ENCODE data around the gene DNASE1. TPM values are rescaled to one million over a fixed set of nuclear protein-coding genes. Genes with fewer than 3 reads are reported as not detected.
A peak's percentile ranks its signal among the peaks of the same experiment; 100 is the strongest.

Gene DNASE1
- total RNA-seq, 6 donors from 2014 or later, result 6.4 to 34.6 (median 18.7) TPM

DNA sequence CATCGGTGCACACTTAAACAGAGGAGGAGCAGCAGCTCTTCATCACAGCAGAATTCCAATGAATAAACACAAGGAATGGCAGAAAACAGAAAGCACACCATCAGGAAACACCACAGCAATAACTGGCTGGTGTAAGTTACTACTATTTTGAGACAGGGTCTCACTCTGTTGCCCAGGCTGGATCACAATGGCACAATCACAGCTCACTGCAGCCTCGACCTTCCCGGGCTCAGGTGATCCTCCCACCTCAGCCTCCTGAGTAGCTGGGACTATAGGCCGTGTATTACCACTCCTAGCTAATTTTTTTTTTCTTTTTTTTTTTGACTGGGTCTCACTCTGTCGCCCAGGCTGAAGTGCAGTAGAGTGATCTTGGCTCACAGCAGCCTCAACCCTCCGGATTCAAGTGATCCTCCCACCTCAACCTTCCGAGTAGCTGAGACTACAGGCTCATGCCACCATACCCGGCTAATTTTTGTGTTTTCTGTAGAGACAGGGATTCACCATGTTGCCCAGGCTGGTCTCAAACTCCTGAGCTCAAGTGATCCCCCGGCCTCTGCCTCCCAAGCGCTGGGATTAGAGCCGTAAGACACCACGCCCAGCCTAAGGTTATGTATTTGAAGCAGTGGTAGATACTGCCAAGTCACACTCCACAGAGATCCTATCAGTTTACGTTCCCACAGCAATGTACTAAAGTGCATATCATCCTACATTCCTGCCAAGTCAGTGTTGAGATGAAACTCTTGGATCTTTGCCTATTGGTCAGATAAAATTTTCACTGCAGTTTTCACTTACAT is 42.1 kb downstream of the DNASE1 start:
- WGBS, 2 donors, result 79 to 81% methylated on average over 13 of the region's 13 CpGs
- DNase-seq, result no peak
- peaks cover 0 to 1% (median 0%) of the 10 kb centered on the region in 4 donors for H3K4me1 ChIP-seq
- no peaks in the 10 kb centered on the region for H3K9me3 ChIP-seq
- H3K27ac ChIP-seq, result no peak overlapping the region
- ATAC-seq (ENCODE audit: low FRiP score in 2 of 2), result peak in 1 of 2 donors; percentile 66
- H3K4me3 ChIP-seq, result no peak overlapping the region
- no peaks in the 10 kb centered on the region for H3K27me3 ChIP-seq
- TF ChIP-seq, protein P1, sequence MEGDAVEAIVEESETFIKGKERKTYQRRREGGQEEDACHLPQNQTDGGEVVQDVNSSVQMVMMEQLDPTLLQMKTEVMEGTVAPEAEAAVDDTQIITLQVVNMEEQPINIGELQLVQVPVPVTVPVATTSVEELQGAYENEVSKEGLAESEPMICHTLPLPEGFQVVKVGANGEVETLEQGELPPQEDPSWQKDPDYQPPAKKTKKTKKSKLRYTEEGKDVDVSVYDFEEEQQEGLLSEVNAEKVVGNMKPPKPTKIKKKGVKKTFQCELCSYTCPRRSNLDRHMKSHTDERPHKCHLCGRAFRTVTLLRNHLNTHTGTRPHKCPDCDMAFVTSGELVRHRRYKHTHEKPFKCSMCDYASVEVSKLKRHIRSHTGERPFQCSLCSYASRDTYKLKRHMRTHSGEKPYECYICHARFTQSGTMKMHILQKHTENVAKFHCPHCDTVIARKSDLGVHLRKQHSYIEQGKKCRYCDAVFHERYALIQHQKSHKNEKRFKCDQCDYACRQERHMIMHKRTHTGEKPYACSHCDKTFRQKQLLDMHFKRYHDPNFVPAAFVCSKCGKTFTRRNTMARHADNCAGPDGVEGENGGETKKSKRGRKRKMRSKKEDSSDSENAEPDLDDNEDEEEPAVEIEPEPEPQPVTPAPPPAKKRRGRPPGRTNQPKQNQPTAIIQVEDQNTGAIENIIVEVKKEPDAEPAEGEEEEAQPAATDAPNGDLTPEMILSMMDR (IDR thresholded peaks at IDR 0.05), result no peak
- TF ChIP-seq EP300 (IDR thresholded peaks at IDR 0.05), result no peak
- TF ChIP-seq POLR2A (IDR thresholded peaks at IDR 0.05), result no peak
- TF ChIP-seq POLR2AphosphoS5 (IDR thresholded peaks at IDR 0.05), result no peak
- no peaks in the 10 kb centered on the region for H3K36me3 ChIP-seq

DNA sequence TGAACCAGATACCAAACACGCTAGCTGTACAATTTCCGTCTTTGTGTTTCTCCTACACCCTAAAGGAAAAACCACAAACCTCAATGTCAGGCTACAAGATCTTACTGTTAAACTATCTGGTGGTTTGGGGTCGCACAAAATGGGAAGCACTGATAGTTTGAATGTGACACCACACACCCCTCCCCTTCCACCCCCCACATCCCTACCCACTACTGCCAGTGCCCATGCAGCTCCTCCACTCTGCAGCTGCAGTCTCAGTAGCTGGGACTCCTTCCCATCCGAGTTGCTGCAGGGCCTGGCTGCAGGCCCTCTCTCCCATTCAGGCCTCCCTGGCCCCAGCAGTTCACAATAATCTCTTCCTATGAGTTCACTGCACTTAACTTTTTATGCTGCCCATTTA is 44.5 kb downstream of the DNASE1 start:
- WGBS, 2 donors, result 75 to 76% methylated on average over 4 of the region's 4 CpGs
- no peaks in the 10 kb centered on the region for H3K27me3 ChIP-seq
- DNase-seq, result no peak
- no peaks in the 10 kb centered on the region for H3K4me1 ChIP-seq
- no peaks in the 10 kb centered on the region for H3K9me3 ChIP-seq
- peaks cover 0 to 4% (median 0%) of the 10 kb centered on the region in 4 donors for H3K36me3 ChIP-seq
- ATAC-seq (ENCODE audit: low FRiP score in 2 of 2), result no peak
- no peak overlapping the region for H3K4me3 ChIP-seq
- no peak overlapping the region for H3K27ac ChIP-seq
- TF ChIP-seq POLR2AphosphoS5 (IDR thresholded peaks at IDR 0.05) (no peak), EP300 (IDR thresholded peaks at IDR 0.05) (no peak), POLR2A (IDR thresholded peaks at IDR 0.05) (no peak)
- TF ChIP-seq, protein P1 (IDR thresholded peaks at IDR 0.05), result no peak

DNA sequence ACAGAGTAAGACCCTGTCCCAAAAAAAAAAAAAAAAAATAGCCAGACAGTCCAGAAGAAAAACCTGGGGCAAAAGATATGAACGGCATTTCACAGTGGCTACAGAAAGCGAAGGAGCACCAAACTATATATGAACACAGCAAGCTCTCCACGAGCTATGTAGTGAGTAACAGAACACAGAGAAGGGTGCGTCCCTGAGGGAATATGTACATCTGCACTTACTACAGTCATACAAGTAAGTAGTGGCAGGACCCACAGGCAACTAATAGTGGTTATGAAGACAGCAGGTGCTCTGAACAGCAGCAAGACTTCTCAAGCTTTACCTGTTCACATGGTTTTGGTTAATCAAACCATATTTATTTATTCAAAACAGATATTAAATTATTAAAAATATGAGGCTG is 47.0 kb downstream of the DNASE1 start:
- Histone ChIP-seq H3K36me3 (peaks cover 0 to 4% (median 0%) of the 10 kb centered on the region in 4 donors), H3K4me3 (no peak overlapping the region), H3K27ac (no peak overlapping the region), H3K9me3 (no peaks in the 10 kb centered on the region), H3K27me3 (no peaks in the 10 kb centered on the region), H3K4me1 (no peaks in the 10 kb centered on the region)
- TF ChIP-seq, protein P1 (IDR thresholded peaks at IDR 0.05), result no peak
- no peak for TF ChIP-seq POLR2A (IDR thresholded peaks at IDR 0.05)
- no peak for TF ChIP-seq EP300 (IDR thresholded peaks at IDR 0.05)
- TF ChIP-seq POLR2AphosphoS5 (IDR thresholded peaks at IDR 0.05), result no peak
- ATAC-seq (ENCODE audit: low FRiP score in 2 of 2), result no peak
- DNase-seq, result no peak
- WGBS, 2 donors, result 90 to 96% methylated on average over 4 of the region's 4 CpGs

DNA sequence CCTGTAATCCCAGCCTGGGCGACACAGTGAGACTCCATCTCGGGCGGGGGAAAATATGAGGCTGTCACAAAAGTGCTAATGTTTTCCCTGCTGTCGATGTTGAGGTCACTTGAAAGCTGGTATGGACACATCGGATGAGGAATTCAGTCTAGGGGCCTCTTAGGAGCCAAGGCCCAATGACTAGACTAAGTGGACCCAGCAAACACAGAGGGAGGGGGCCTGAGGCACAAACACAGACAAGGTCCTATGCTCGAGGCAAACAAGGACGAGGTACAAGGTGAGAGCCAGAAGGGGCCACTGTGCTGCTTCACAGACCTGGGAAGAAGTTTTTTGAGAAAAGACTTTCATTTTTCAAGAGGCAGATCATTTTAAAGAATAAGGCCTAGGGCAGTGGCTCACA is 47.6 kb downstream of the DNASE1 start:
- Histone ChIP-seq H3K4me3 (no peak overlapping the region), H3K4me1 (no peaks in the 10 kb centered on the region), H3K36me3 (peaks cover 0 to 4% (median 0%) of the 10 kb centered on the region in 4 donors), H3K27ac (no peak overlapping the region), H3K9me3 (no peaks in the 10 kb centered on the region), H3K27me3 (no peaks in the 10 kb centered on the region)
- DNase-seq (no peak), ATAC-seq (ENCODE audit: low FRiP score in 2 of 2) (no peak)
- WGBS, 2 donors, result 94 to 97% methylated on average over 7 of the region's 7 CpGs
- no peak for TF ChIP-seq EP300 (IDR thresholded peaks at IDR 0.05)
- no peak for TF ChIP-seq POLR2A (IDR thresholded peaks at IDR 0.05)
- TF ChIP-seq, protein P1 (IDR thresholded peaks at IDR 0.05), result no peak
- TF ChIP-seq POLR2AphosphoS5 (IDR thresholded peaks at IDR 0.05), result no peak

All from upper lobe of left lung (tissue), 6 donors.